ENCODE data around the gene CHN1. TPM values are rescaled to one million over a fixed set of nuclear protein-coding genes. Genes with fewer than 3 reads are reported as not detected.

The CHN1 gene
- total RNA-seq: 43.0 and 80.9 TPM in 2 replicates

GRCh38 chr2:175004980-175005732 lies at the start of gene CHN1:
Gene CHN1 (minus strand): TSS chr2:175005381. CDS start chr2:175004912, 469 bp downstream.

GRCh38 chr2:174764280-174765255 lies 240.6 kb downstream of the CHN1 start, which contains the start of gene CHRNA1:
Gene CHRNA1 (minus strand): TSS chr2:174764472. CDS start chr2:174764394, 78 bp downstream.

Other genes with a start within 250 kb of the CHN1 start
- 4.1 and 5.7 TPM in 2 replicates for gene CHRNA1, start 240.9 kb downstream of the CHN1 start, total RNA-seq
- gene ATF2, start 162.8 kb upstream of the CHN1 start, total RNA-seq: 23.8 and 34.9 TPM in 2 replicates
- 201 and 259 TPM in 2 replicates for gene ATP5MC3, start 176.3 kb upstream of the CHN1 start, total RNA-seq